Measurements from ENCODE around the gene RAP1GAP. TPM values are rescaled to one million over a fixed set of nuclear protein-coding genes. Genes with fewer than 3 reads are reported as not detected.

Gene RAP1GAP
- total and polyA plus RNA-seq, 2 of the 13 experiments (the other 11 are each of a cell fraction or from before 2014, with no cell fraction given), result 11.9 to 37.5 TPM

DNA sequence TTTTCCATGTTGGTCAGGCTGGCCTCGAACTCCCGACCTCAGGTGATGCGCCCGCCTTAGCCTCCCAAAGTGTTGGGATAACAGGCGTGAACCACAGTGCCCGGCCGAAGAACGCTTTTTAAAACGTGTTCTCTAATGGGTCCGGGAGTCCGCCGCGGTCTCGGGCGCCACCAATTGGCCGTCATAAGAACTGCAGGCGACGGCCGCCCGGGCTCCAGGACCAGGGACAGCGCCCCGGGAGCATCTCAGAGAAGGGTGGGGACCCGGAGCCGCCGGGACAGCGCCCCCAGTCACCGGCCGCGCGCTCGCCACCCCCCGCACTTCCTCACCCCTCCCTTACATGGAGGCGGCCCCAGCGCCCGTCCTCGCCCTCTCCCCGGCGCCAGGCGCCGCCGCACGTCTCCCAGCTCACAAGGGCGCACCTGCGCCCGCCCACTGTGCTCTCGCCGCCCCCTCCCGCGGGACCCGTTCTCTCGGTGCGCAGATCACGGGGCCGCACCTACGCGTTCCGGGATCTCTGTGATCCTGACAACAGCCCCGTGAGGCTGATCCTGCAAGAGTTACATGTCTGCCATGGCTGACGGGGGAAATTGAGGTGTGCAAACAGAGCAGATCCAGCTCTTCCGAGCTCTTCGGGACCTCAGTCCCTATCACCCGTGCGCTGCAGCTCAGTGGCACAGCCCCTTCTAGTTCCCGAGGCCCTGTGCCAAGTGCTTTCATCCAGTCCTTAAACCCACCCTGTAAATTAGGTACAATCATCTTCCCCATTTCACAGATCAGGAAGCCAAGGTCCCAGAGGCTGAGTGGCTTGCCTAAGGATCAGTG is 9.8 kb downstream of the RAP1GAP start (continued):
- peak; percentile 98 for TF ChIP-seq BRCA1 (CRISPR knock-in tag; IDR thresholded peaks at IDR 0.05)
- no peak for TF ChIP-seq HDAC6 (IDR thresholded peaks at IDR 0.05; ENCODE audit: low read depth, low read length)
- peak; percentile 90; the same call in 1 of the 2 replicates for TF ChIP-seq CENPT (CRISPR knock-in tag; IDR thresholded peaks at IDR 0.05; ENCODE audit: low read depth)
- TF ChIP-seq DPF2 (CRISPR knock-in tag; IDR thresholded peaks at IDR 0.05; ENCODE audit: borderline replicate concordance, low read depth), result no peak
- TF ChIP-seq PRMT3 (CRISPR knock-in tag; IDR thresholded peaks at IDR 0.05; ENCODE audit: borderline replicate concordance, low read depth), result no peak; the same call in 1 of the 2 replicates
- peak; percentile 59; the same call in 1 of the 2 replicates for TF ChIP-seq FOSL1 (CRISPR knock-in tag; IDR thresholded peaks at IDR 0.05; ENCODE audit: borderline replicate concordance)
- TF ChIP-seq, protein P1, sequence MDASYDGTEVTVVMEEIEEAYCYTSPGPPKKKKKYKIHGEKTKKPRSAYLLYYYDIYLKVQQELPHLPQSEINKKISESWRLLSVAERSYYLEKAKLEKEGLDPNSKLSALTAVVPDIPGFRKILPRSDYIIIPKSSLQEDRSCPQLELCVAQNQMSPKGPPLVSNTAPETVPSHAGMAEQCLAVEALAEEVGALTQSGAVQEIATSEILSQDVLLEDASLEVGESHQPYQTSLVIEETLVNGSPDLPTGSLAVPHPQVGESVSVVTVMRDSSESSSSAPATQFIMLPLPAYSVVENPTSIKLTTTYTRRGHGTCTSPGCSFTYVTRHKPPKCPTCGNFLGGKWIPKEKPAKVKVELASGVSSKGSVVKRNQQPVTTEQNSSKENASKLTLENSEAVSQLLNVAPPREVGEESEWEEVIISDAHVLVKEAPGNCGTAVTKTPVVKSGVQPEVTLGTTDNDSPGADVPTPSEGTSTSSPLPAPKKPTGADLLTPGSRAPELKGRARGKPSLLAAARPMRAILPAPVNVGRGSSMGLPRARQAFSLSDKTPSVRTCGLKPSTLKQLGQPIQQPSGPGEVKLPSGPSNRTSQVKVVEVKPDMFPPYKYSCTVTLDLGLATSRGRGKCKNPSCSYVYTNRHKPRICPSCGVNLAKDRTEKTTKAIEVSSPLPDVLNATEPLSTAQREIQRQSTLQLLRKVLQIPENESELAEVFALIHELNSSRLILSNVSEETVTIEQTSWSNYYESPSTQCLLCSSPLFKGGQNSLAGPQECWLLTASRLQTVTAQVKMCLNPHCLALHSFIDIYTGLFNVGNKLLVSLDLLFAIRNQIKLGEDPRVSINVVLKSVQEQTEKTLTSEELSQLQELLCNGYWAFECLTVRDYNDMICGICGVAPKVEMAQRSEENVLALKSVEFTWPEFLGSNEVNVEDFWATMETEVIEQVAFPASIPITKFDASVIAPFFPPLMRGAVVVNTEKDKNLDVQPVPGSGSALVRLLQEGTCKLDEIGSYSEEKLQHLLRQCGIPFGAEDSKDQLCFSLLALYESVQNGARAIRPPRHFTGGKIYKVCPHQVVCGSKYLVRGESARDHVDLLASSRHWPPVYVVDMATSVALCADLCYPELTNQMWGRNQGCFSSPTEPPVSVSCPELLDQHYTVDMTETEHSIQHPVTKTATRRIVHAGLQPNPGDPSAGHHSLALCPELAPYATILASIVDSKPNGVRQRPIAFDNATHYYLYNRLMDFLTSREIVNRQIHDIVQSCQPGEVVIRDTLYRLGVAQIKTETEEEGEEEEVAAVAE (CRISPR knock-in tag; IDR thresholded peaks at IDR 0.05; ENCODE audit: borderline replicate concordance), result peak; percentile 94
- TF ChIP-seq HNRNPUL1 (IDR thresholded peaks at IDR 0.05; ENCODE audit: low read depth, low read length), result no peak
- TF ChIP-seq ZNF781 (CRISPR knock-in tag; IDR thresholded peaks at IDR 0.05; ENCODE audit: borderline replicate concordance, not compliant biosample characterization), result peak; percentile 95
- TF ChIP-seq MIXL1 (CRISPR knock-in tag; IDR thresholded peaks at IDR 0.05), result peak; percentile 91
- peak; percentile 82; the same call in 1 of the 2 replicates for TF ChIP-seq YEATS2 (CRISPR knock-in tag; IDR thresholded peaks at IDR 0.05; ENCODE audit: borderline replicate concordance)
- peak; percentile 19 for TF ChIP-seq SRSF1 (optimal IDR thresholded peaks at IDR 0.05; ENCODE audit: low read depth, low read length)
- TF ChIP-seq, protein P2, sequence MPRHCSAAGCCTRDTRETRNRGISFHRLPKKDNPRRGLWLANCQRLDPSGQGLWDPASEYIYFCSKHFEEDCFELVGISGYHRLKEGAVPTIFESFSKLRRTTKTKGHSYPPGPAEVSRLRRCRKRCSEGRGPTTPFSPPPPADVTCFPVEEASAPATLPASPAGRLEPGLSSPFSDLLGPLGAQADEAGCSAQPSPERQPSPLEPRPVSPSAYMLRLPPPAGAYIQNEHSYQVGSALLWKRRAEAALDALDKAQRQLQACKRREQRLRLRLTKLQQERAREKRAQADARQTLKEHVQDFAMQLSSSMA (CRISPR knock-in tag; IDR thresholded peaks at IDR 0.05), result 0 out of 2 replicates have a peak, but pooled peaks have one; percentile 66
- TF ChIP-seq HDAC2 (CRISPR knock-in tag; IDR thresholded peaks at IDR 0.05), result peak; percentile 81
- TF ChIP-seq ZNF644 (CRISPR knock-in tag; IDR thresholded peaks at IDR 0.05; ENCODE audit: low read depth), result no peak
- peak; percentile 79; the same call in 1 of the 2 replicates for TF ChIP-seq CBFB (CRISPR knock-in tag; IDR thresholded peaks at IDR 0.05)
- TF ChIP-seq, protein P3, sequence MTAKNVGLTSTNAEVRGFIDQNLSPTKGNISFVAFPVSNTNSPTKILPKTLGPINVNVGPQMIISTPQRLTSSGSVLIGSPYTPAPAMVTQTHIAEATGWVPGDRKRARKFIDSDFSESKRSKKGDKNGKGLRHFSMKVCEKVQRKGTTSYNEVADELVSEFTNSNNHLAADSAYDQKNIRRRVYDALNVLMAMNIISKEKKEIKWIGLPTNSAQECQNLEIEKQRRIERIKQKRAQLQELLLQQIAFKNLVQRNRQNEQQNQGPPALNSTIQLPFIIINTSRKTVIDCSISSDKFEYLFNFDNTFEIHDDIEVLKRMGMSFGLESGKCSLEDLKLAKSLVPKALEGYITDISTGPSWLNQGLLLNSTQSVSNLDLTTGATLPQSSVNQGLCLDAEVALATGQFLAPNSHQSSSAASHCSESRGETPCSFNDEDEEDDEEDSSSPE (CRISPR knock-in tag; IDR thresholded peaks at IDR 0.05), result peak; percentile 62
- peak; percentile 95 for TF ChIP-seq NR1H2 (CRISPR knock-in tag; IDR thresholded peaks at IDR 0.05; ENCODE audit: borderline replicate concordance, low read depth)
- TF ChIP-seq, protein P4, sequence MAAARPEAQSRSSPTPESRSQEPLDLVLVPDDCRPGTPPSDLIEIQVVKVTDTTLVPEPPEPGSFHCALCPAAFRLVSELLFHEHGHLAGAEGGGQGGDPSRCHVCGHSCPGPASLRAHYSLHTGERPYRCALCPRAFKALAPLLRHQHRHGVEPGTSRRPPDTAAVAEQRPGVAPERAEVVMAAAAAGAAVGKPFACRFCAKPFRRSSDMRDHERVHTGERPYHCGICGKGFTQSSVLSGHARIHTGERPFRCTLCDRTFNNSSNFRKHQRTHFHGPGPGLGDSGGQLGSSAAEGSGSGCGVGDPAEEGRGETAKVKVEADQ (CRISPR knock-in tag; IDR thresholded peaks at IDR 0.05; ENCODE audit: borderline replicate concordance), result peak; percentile 80; the same call in 1 of the 2 replicates
- TF ChIP-seq, protein P5, sequence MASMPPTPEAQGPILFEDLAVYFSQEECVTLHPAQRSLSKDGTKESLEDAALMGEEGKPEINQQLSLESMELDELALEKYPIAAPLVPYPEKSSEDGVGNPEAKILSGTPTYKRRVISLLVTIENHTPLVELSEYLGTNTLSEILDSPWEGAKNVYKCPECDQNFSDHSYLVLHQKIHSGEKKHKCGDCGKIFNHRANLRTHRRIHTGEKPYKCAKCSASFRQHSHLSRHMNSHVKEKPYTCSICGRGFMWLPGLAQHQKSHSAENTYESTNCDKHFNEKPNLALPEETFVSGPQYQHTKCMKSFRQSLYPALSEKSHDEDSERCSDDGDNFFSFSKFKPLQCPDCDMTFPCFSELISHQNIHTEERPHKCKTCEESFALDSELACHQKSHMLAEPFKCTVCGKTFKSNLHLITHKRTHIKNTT (CRISPR knock-in tag; IDR thresholded peaks at IDR 0.05), result no peak

Data from HepG2 (cell line).